ENCODE measurements around the gene PPP2R5B. TPM values are rescaled to one million over a fixed set of nuclear protein-coding genes. Genes with fewer than 3 reads are reported as not detected.

Gene PPP2R5B
- total RNA-seq, 1 donor from 2014 or later, result 13.3 TPM

DNA sequence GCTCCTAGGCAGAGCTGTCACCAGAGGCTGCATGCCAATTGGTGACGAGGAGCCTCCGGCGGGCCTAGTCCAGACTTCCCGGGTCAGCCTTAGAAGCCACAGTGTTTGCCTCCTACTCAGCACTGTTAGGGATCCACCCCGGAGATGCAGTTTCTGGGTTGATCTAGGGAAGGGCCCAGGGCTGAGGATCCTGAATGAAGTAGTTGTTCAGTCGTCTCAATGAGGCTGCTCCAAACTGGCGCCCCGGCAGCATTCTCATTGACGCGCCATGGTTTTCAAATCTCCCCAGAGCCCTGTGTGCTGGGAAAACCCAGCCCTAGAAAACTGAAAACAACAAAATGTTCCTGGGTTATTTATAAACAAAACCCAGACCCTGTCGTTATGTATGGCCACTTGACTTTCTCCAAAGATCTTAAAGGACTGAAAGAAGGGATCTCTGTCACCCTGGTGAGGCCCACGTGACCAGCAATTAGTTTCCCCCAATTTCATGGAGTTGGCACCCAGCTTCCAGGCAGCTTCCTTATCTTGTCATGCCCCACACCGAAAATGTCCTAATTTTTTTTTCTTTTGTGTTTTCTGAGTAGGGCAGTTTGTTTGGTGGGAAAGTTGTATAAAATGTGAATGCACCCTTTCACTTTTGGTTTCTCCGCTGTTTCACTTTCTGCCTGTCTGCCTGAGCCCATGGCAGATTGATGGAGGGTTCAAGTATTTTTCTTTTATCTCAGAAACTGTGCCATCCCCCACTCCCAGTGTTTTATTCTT, 44.1 kb upstream of the PPP2R5B start:
- peaks cover 9% of the 10 kb centered on the region for H3K36me3 Mint-ChIP-seq (ENCODE audit: low read depth, unreplicated experiment)
- no peak overlapping the region for H3K27ac Mint-ChIP-seq (ENCODE audit: unreplicated experiment)
- H3K4me1 Mint-ChIP-seq (ENCODE audit: unreplicated experiment), result peaks cover 18% of the 10 kb centered on the region

DNA sequence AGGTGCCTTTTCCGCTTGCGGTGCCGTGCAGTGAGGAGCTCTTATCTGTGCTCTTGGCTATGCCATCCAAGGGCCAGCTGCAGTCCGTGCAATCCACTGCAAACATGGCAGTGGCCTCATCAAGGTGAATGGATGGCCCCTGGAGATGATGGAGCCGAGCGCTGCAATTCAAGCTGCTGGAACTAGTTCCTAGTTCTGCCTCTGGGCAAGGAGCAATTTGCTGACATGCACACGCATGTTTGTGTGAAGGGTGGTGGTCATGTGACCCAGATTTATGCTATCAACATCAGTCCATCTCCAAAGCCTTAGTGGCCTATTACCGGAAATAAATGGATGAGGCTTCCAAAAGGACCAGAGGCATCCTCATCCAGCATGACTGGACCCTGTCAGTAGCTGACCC, 43.0 kb upstream of the PPP2R5B start:
- H3K36me3 Mint-ChIP-seq (ENCODE audit: low read depth, unreplicated experiment), result peaks cover 9% of the 10 kb centered on the region
- peaks cover 18% of the 10 kb centered on the region for H3K4me1 Mint-ChIP-seq (ENCODE audit: unreplicated experiment)
- H3K27ac Mint-ChIP-seq (ENCODE audit: unreplicated experiment), result no peak overlapping the region
- H3K4me3 Mint-ChIP-seq (ENCODE audit: unreplicated experiment), result no peak overlapping the region
- H3K9me3 Mint-ChIP-seq (ENCODE audit: unreplicated experiment), result no peaks in the 10 kb centered on the region
- H3K27me3 Mint-ChIP-seq (ENCODE audit: unreplicated experiment), result peaks cover 10% of the 10 kb centered on the region
- TF ChIP-seq, protein P1, sequence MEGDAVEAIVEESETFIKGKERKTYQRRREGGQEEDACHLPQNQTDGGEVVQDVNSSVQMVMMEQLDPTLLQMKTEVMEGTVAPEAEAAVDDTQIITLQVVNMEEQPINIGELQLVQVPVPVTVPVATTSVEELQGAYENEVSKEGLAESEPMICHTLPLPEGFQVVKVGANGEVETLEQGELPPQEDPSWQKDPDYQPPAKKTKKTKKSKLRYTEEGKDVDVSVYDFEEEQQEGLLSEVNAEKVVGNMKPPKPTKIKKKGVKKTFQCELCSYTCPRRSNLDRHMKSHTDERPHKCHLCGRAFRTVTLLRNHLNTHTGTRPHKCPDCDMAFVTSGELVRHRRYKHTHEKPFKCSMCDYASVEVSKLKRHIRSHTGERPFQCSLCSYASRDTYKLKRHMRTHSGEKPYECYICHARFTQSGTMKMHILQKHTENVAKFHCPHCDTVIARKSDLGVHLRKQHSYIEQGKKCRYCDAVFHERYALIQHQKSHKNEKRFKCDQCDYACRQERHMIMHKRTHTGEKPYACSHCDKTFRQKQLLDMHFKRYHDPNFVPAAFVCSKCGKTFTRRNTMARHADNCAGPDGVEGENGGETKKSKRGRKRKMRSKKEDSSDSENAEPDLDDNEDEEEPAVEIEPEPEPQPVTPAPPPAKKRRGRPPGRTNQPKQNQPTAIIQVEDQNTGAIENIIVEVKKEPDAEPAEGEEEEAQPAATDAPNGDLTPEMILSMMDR (IDR thresholded peaks at IDR 0.05; ENCODE audit: unreplicated experiment), result no peak
- DNase-seq (ENCODE audit: low spot score), result no peak

More for the DNA sequence above, 44.1 kb upstream of the PPP2R5B start:
- peaks cover 15% of the 10 kb centered on the region for H3K27me3 Mint-ChIP-seq (ENCODE audit: unreplicated experiment)
- no peak for DNase-seq (ENCODE audit: low spot score)
- H3K9me3 Mint-ChIP-seq (ENCODE audit: unreplicated experiment), result no peaks in the 10 kb centered on the region
- TF ChIP-seq, protein P1 (IDR thresholded peaks at IDR 0.05; ENCODE audit: unreplicated experiment), result no peak
- H3K4me3 Mint-ChIP-seq (ENCODE audit: unreplicated experiment), result no peak overlapping the region

DNA sequence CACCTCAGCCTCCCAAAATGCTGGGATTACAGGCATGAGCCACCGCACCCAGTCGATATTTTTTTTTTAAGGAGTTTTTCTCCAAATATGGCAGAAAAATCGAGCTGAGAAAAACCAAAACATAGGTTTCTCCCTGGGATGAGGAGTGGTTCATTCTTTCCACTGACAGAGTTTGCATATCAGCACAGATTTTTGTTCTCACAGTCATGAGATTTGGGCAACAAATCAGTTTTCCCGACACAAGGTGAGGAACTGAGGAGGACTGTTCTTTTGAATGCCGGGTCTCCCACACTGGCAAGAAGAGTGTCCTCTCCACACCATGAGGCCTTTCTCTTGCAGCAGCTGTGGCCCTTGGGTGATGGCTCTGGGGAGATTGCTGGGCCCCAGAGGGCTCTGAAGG, 42.2 kb upstream of the PPP2R5B start:
- Mint-ChIP-seq H3K27ac (ENCODE audit: unreplicated experiment) (no peak overlapping the region), H3K9me3 (ENCODE audit: unreplicated experiment) (no peaks in the 10 kb centered on the region), H3K27me3 (ENCODE audit: unreplicated experiment) (peaks cover 8% of the 10 kb centered on the region), H3K4me1 (ENCODE audit: unreplicated experiment) (peaks cover 11% of the 10 kb centered on the region), H3K4me3 (ENCODE audit: unreplicated experiment) (no peak overlapping the region), H3K36me3 (ENCODE audit: low read depth, unreplicated experiment) (peaks cover 4% of the 10 kb centered on the region)
- DNase-seq (ENCODE audit: low spot score), result no peak
- TF ChIP-seq, protein P1 (IDR thresholded peaks at IDR 0.05; ENCODE audit: unreplicated experiment), result no peak

DNA sequence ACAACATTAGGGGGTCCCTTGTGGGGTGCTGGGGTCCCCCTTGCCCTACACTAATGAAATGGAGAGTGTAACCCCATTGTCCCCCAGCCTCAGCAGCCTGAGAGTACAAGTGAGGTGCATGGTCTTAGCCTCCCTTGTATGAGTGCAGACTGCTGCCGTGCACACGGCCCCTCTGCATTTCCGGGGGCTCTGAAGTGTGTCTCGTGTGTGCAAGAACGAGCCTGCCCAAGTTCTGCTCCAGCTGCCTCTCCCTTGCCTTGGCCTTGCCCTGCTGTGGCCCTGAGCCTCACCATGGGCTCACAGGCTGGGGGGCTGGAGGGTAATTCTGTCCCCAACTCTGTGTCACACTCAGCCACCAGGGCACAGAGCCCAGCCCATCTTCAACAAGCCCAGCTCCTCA, 40.9 kb upstream of the PPP2R5B start:
- no peak overlapping the region for H3K27ac Mint-ChIP-seq (ENCODE audit: unreplicated experiment)
- TF ChIP-seq, protein P1 (IDR thresholded peaks at IDR 0.05; ENCODE audit: unreplicated experiment), result no peak

DNA sequence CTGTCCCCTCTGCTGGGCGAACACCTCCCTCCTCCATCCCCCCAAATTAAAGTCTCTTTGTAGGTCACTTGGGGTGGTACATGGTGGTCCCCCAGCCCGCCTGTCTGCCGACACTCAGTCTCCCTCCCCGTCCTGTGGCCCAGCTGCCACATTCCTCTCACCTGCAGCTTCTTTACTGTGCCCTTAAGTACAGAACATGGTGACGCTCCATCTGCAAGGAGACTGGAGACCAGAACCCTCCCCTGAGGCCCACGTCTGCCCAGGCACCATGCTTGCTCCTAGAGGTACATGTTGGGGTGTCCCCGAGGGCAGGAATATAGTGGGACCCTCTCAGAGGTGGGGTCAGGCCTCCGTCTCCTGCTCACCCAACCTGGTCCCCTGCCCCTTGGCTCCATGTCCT, 40.5 kb upstream of the PPP2R5B start:
- peaks cover 14% of the 10 kb centered on the region for H3K4me1 Mint-ChIP-seq (ENCODE audit: unreplicated experiment)
- H3K27ac Mint-ChIP-seq (ENCODE audit: unreplicated experiment), result no peak overlapping the region
- H3K9me3 Mint-ChIP-seq (ENCODE audit: unreplicated experiment), result no peaks in the 10 kb centered on the region
- no peaks in the 10 kb centered on the region for H3K36me3 Mint-ChIP-seq (ENCODE audit: low read depth, unreplicated experiment)
- TF ChIP-seq, protein P1 (IDR thresholded peaks at IDR 0.05; ENCODE audit: unreplicated experiment), result no peak
- no peak overlapping the region for H3K4me3 Mint-ChIP-seq (ENCODE audit: unreplicated experiment)
- peaks cover 3% of the 10 kb centered on the region for H3K27me3 Mint-ChIP-seq (ENCODE audit: unreplicated experiment)
- DNase-seq (ENCODE audit: low spot score), result no peak

More for the DNA sequence above, 40.9 kb upstream of the PPP2R5B start:
- Mint-ChIP-seq H3K27me3 (ENCODE audit: unreplicated experiment) (peaks cover 4% of the 10 kb centered on the region), H3K4me1 (ENCODE audit: unreplicated experiment) (peaks cover 15% of the 10 kb centered on the region), H3K36me3 (ENCODE audit: low read depth, unreplicated experiment) (no peaks in the 10 kb centered on the region), H3K9me3 (ENCODE audit: unreplicated experiment) (no peaks in the 10 kb centered on the region), H3K4me3 (ENCODE audit: unreplicated experiment) (no peak overlapping the region)
- DNase-seq (ENCODE audit: low spot score), result no peak

All from endothelial cell (in vitro differentiated cells).